GM19452 (cell line): ENCODE measurements around the gene RUNDC1.
"Not testable (repeated sequence)": the region's sequence is repeated elsewhere in the genome, so short reads cannot be mapped to it uniquely, and the experiment has no call there.

Experiments
- ATAC-seq: cut with Tn5 transposase; IDR thresholded peaks from one replicate; pipeline ENCODE4 v1.9.1; 2021; ENCODE audit not compliant: unreplicated experiment

The RUNDC1 gene

DNA sequence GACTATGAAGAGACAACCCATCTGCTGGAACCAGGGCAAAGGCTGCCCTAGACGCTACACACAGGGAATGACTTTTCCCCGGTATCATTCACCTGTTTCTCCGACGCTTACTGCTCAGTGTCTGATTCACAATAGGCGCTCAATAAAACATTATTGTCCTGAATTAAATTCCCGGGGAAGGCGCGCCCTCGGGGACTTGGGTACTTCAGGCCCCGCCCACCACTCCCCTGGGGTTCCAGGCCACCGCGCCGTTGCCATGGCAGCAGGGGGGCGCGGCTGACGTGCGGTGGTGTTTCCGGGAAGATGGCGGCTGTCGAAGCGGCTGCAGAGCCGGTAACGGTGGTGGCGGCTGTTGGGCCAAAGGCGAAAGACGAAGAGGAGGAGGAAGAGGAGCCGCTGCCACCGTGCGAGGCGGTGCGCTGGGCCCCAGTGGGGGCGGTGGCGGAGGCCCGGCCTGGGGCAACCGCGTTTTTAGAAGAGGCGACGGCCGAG is at the start of gene RUNDC1:
RUNDC1 (plus strand) TSS at position 292 of the 492 bp plus-strand sequence; CDS start at position 304, 12 bp downstream.
- peak; percentile 73 for ATAC-seq

GRCh38 chr17:42937712-42938596 is 42.4 kb upstream of the RUNDC1 start:
- no peak for ATAC-seq

- no peak for ATAC-seq
Observed at GRCh38 chr17:42944211-42944610, 36.2 kb upstream of the RUNDC1 start.

- ATAC-seq = no peak
Observed at GRCh38 chr17:42946812-42947211, 33.6 kb upstream of the RUNDC1 start.

DNA sequence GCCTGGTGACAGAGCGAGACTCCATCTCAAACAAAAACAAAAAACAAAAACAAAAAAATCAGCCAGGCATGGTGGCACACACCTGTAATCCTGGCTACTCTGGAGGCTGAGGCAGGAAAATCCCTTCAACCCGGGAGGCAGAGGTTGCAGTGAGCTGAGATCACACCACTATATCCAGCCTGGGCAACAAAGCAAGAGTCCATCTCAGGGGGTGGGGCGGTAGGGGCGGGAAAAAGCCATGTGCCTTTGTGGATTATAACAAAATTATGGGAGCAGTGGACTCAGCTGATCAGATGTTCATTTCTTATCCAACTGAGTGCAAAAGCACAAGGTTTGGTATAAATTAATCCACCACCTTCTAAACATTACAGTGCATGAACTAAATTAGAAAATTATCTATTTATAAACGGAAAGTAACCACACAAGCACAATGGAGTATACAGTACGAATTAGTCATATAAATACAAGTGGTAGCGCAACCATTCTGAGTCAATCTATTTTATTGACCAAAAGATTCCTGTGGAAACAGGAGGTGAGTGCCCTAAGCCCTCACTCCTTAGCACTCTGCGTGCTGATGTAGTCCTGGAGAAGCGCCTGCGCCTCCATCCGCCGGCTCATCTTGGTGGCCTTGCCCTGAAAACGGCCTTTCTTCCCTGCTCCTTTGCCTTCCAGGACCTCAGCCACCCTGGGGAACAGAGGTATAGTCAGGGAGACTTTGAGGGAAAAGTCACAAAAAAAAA is 30.2 kb upstream of the RUNDC1 start:
- no peak for ATAC-seq

- ATAC-seq = no peak
Observed at GRCh38 chr17:42953669-42954068, 26.7 kb upstream of the RUNDC1 start.

DNA sequence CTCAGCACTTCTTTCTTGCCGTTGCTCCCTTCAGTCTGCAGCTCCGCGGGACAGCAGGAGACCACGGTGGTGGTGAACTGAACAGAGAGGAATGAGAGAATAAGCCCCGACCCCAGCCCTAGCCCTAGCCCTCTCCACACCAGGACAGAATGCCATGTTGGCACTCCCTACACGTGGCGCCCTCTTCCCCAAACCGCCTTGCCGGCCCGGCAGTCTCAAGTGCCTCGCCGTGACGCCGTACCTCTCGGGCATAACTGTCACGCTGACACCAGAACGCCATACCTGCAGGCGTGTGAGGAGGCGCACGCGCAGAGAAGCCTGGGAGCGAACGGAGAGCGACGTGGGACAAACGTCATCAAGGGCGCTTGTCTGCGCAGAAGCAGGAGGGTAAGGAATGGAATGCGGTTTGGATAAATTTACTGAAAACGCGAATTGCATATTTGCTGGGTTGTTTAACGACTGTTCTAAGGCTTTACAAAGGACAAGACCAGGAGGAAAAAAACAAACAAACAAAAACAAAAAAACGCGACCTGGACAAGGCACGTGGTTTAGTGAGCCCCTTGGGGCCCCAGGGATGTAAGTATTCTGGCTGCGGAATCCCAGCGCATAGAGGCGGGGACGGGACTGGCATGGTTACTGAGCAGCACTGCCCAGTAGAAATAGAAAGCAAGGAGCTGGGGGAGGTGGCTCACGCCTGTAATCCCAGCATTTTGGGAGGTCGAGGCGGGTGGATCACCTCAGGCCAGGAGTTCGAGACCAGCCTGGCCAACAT is 16.0 kb upstream of the RUNDC1 start, which contains the start of gene AARSD1:
AARSD1 (minus strand) TSS at position 294 of the 772 bp plus-strand sequence; CDS start at position 280, 14 bp downstream.
- ATAC-seq = peak; percentile 70

GRCh38 chr17:42967925-42968324 is 12.4 kb upstream of the RUNDC1 start:
- ATAC-seq = no peak

DNA sequence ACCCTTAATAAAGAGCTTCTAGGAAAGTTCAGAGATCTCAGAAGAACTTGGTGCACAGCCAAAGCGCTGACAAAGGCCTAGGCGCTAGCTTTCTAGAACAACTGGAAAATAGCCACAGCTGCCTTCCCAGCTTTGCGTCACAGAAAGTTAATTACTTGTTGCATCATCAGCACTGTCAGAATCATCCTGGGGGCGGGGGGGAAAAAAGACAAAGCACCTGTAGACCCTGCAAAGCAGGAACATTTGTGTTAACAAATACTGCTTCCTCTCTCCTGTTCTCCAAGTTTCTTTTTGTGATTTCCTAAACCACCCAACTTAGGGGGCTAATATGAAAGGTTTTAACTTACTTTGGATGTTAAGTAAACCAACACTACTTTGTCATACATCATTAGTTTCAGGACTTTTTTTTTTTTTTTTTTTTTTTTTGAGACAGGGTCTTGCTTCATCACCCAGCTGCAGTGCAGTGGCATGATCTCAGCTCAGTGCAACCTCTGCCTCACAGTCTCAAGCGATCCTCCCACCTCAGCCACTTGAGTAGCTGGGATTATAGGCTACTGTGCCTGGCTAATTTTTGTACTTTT is 11.3 kb upstream of the RUNDC1 start:
- ATAC-seq = no peak

DNA sequence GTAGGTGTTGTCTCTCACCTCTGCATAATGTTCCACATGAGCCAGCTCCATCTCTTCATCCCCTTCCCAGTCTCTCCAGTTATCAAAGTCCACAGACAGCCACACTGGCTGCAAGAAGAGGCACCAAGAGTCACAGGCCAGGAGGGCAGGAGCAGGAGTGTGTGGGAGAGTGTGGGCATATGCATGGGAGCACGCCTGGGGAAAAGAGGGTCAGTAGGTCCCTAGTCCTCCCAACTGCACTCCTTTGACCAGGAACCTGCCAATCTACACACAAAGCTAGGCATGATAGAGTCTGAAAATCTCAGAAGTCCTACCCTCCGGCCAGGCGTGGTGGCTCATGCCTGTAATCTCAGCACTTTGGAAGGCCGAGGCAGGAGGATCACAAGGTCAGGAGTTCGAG is 8.8 kb upstream of the RUNDC1 start:
- ATAC-seq = no peak

- not testable (repeated sequence) for ATAC-seq
Observed at GRCh38 chr17:42973323-42973722, 7.0 kb upstream of the RUNDC1 start.

DNA sequence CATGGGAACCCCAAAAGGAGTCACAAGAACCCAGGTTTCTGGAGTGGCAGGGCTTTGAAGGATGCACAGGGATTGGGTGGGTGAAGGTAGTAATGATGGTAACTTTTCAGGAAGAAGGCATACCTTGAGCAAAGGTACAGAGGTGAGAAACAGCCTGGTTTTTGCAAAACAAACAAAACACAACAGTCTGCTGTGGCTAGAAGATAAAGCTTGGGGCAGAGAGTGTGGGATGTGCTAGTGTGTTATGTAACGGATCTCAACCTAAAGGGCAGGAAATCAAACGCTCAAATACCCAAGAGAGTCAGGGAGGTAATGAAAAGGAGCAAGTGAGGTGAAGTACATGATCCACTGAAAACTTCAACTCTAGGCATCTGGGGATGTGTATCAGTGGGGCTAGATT is 5.1 kb upstream of the RUNDC1 start:
- no peak for ATAC-seq

GRCh38 chr17:42975701-42976100 is 4.7 kb upstream of the RUNDC1 start:
- not testable (repeated sequence) for ATAC-seq

DNA sequence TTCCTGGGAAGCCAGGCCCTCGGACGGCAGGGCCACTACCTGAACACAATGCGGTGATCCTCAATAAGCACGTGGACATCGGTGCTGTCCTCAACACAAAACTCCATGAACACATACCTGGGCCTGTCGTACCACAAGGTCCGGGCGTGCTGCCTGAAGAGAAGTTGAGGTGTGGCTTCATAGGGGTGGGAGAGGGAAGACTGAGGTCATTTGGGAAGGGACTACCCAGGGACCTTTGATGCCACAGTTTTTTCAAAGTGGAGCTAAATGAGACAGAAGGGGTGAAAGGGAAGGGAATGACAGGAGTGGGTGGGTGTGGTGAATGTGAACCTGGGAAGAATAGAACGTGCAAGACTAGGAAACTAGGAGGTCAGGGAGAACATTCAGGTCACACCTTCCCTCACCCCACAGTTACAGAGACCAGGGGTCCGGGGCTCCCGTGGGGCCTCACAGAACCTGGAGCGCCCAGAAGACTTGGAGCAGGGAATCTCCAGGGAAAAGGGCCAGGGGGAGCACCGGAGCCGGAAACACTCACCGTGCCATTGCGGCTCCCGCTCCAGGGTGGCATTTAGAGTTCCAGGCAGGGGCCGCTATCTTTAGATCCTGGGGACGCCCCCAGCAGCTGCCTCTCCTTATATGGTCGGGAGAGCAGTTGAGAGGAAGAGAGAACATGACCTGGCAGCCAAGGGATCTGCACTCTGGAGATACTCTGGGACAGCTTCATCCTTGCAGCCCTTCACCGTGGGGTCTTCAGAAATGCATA is 673 bp upstream of the RUNDC1 start, which contains the start of gene PTGES3L:
PTGES3L (minus strand) TSS at position 570 of the 763 bp plus-strand sequence; CDS start at position 543, 27 bp downstream.
- peak; percentile 11 for ATAC-seq

DNA sequence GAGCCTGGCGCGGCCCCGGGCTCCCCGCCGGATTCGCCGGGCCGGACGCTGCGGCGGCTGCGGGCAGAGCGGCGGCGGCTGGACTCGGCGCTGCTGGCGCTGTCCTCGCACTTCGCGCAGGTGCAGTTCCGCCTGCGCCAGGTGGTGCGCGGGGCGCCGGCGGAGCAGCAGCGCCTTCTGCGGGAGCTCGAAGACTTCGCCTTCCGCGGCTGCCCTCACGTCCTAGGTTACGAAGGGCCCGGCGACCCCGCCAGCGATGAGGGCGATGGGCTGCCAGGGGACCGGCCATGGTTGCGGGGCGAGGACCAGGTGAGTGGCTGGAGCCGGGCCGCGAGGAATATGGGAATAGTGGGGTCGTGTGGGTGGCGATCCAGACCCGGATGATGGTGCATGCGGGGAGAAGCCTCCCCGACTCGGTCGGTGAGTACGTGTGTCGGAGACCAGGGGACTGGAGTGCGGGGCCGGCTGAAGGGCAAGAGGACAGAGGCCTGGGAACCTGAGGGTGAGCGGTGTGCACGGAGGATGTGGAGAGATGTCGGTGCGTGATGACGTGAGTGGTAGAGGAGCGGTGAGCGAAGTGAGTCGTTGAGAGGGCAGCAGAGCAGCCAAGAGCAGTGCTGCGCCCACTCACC is 517 bp downstream of the RUNDC1 start:
- ATAC-seq = peak; percentile 53

GRCh38 chr17:42982266-42982665 is 1.9 kb downstream of the RUNDC1 start:
- ATAC-seq = no peak

GRCh38 chr17:42985225-42985624 is 4.9 kb downstream of the RUNDC1 start:
- no peak for ATAC-seq

DNA sequence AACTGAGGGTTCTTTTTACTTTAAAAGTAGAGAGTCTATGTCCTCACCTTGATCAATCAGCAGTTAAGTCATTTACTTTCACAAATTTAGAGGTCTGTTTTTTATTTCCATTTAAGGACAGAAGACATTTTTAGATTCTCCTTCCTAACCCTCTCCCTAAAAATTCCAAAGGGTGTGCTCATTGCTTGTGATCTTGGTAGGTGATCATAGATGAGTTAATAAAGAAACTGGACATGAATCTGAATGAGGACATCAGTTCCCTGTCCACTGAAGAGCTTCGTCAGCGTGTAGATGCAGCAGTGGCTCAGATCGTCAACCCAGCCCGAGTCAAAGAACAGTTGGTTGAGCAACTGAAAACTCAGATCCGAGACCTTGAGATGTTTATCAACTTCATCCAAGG is 8.8 kb downstream of the RUNDC1 start:
- ATAC-seq = no peak
